Esophagus muscularis mucosa (tissue), 4 donors: ENCODE results near the gene NELFA. TPM values are rescaled to one million over a fixed set of nuclear protein-coding genes. Genes with fewer than 3 reads are reported as not detected.
"Not testable (repeated sequence)": the region's sequence is repeated elsewhere in the genome, so short reads cannot be mapped to it uniquely, and the experiment has no call there.

Experiments used
- DNase-seq: peaks from one replicate; pipeline ENCODE4 v3.0.0-alpha.2; 2017; ENCODE audit errors: extremely low spot score
- H3K27ac ChIP-seq, 4 donors: fragments of 200-600 bp; sonication (generic); replicated peaks in 1 of 4; 1 replicate in 3 of 4; 2 replicates in 1 of 4; pipeline ENCODE4 v1.5.1; 2016 to 2019; ENCODE audit warnings: mild to moderate bottlenecking in 1 of 4
- H3K27me3 ChIP-seq, 4 donors: fragments of 200-600 bp; sonication (generic); one replicate each; pipeline versions ENCODE4 v1.5.1 to v1.6.0; 2016 to 2019
- H3K36me3 ChIP-seq, 4 donors: fragments of 200-600 bp; sonication (generic); one replicate each; pipeline ENCODE4 v1.5.1; 2016 to 2019
- H3K4me1 ChIP-seq, 4 donors: fragments of 200-600 bp; sonication (generic); one replicate each; pipeline ENCODE4 v1.5.1; 2016 to 2019
- H3K4me3 ChIP-seq, 4 donors: fragments of 200-600 bp; sonication (generic); 1 replicate in 2 of 4; 2 replicates in 2 of 4; pipeline ENCODE4 v1.5.1; 2016 to 2019; ENCODE audit warnings: mild to moderate bottlenecking in 4 of 4, moderate library complexity in 1 of 4
- H3K9me3 ChIP-seq, 4 donors: fragments of 200-600 bp; sonication (generic); 1 replicate in 3 of 4; 2 replicates in 1 of 4; pipeline ENCODE4 v1.5.1; 2016 to 2019
- CTCF ChIP-seq, 3 experiments: fragments of 200-600 bp in 2 of 3; fragments of 450-650 bp in 1 of 3; sonication (generic) in 2 of 3; IDR thresholded peaks; one replicate each; pipeline ENCODE4 v1.5.1; 2017 to 2019; ENCODE audit warnings: antibody characterized with exemption in 3 of 3, mild to moderate bottlenecking in 2 of 3, moderate library complexity in 1 of 3
- EP300 ChIP-seq: sonication (generic); formaldehyde crosslinking; IDR thresholded peaks from one replicate; pipeline ENCODE4 v1.6.1; 2017; ENCODE audit warnings: antibody characterized with exemption
- POLR2A ChIP-seq: fragments of 450-650 bp; IDR thresholded peaks from one replicate; pipeline ENCODE4 v1.6.1; 2017; ENCODE audit warnings: antibody characterized with exemption, moderate library complexity, mild to moderate bottlenecking, low read depth
- POLR2AphosphoS5 ChIP-seq, 2 donors: sonication (generic); formaldehyde crosslinking; IDR thresholded peaks; one replicate each; pipeline ENCODE4 v1.6.1; 2017; ENCODE audit warnings: antibody characterized with exemption in 2 of 2
- WGBS: methylation state at CpG from one replicate; pipeline ENCODE4 v1.1.5; 2018; 5-methylcytosine and 5-hydroxymethylcytosine counted together
- intact Hi-C: fragments of 100-400 bp; cut with DNase I; formaldehyde crosslinking; loops from one replicate; pipeline ENCODE4 v1.15.1; 2023
- total RNA-seq, 4 donors: library from RNA; depleted of rRNA; stranded (reverse); fragments of >200 nt; gene quantifications; one replicate each; pipeline versions ENCODE4 v1.1.0 to v1.2.1, GENCODE V29; 2016

NELFA gene
- total RNA-seq, 4 donors from 2014 or later, result 15.4 to 23.7 (median 18.7) TPM

GRCh38 chr4:2040391-2041238, 31.8 kb upstream of the NELFA start:
- intact Hi-C loops, result no loop called here
- Histone ChIP-seq H3K27me3 (peaks cover 4 to 72% (median 27%) of the 10 kb centered on the region in 4 donors), H3K4me1 (peaks cover 13 to 30% (median 27%) of the 10 kb centered on the region in 4 donors), H3K9me3 (no peaks in the 10 kb centered on the region), H3K36me3 (no peaks in the 10 kb centered on the region), H3K4me3 (peak overlapping the region; percentile 65 to 77 (median 70)), H3K27ac (no peak overlapping the region)
- DNase-seq, result peak; percentile 68
- 5% methylated on average over 12 of the region's 91 CpGs for WGBS
- TF ChIP-seq POLR2A, result no peak
- no peak for TF ChIP-seq CTCF (IDR thresholded peaks at IDR 0.05)
- no peak for TF ChIP-seq EP300
- no peak for TF ChIP-seq POLR2AphosphoS5 (IDR thresholded peaks at IDR 0.05)

- H3K4me3 ChIP-seq, result no peak overlapping the region
- TF ChIP-seq EP300, result no peak
- TF ChIP-seq POLR2AphosphoS5 (IDR thresholded peaks at IDR 0.05), result no peak
- no peak for TF ChIP-seq CTCF (IDR thresholded peaks at IDR 0.05)
- no peak for TF ChIP-seq POLR2A
- H3K9me3 ChIP-seq, result no peaks in the 10 kb centered on the region
- no peak overlapping the region for H3K27ac ChIP-seq
- intact Hi-C loops, result no loop called here
- 70% methylated on average over 7 of the region's 7 CpGs for WGBS
- H3K27me3 ChIP-seq, result peaks cover 4 to 49% (median 23%) of the 10 kb centered on the region in 4 donors
- no peaks in the 10 kb centered on the region for H3K36me3 ChIP-seq
- H3K4me1 ChIP-seq, result peaks cover 13 to 18% (median 17%) of the 10 kb centered on the region in 4 donors
- DNase-seq, result no peak
These were observed 28.1 kb upstream of the NELFA start for GRCh38 chr4:2036866-2037265.

- Histone ChIP-seq H3K27me3 (peaks cover 4 to 43% (median 18%) of the 10 kb centered on the region in 4 donors), H3K27ac (no peak overlapping the region), H3K4me1 (peaks cover 9 to 13% (median 12%) of the 10 kb centered on the region in 4 donors), H3K4me3 (no peak overlapping the region), H3K36me3 (no peaks in the 10 kb centered on the region), H3K9me3 (no peaks in the 10 kb centered on the region)
- intact Hi-C loops, result no loop called here
- no peak for DNase-seq
- 90% methylated on average over 9 of the region's 10 CpGs for WGBS
- TF ChIP-seq CTCF (IDR thresholded peaks at IDR 0.05), result no peak
- no peak for TF ChIP-seq POLR2A
- no peak for TF ChIP-seq EP300
- TF ChIP-seq POLR2AphosphoS5 (IDR thresholded peaks at IDR 0.05), result no peak
These were observed 27.6 kb upstream of the NELFA start for GRCh38 chr4:2036327-2036726.

- H3K4me1 ChIP-seq, intact Hi-C loops, H3K4me3 ChIP-seq, H3K36me3 ChIP-seq, H3K27ac ChIP-seq, H3K9me3 ChIP-seq, DNase-seq: not testable (repeated sequence)
- peaks cover 0 to 29% (median 3%) of the 10 kb centered on the region in 4 donors for H3K27me3 ChIP-seq
These were observed 22.4 kb upstream of the NELFA start for GRCh38 chr4:2031161-2031560.

- intact Hi-C loops, H3K36me3 ChIP-seq, H3K4me3 ChIP-seq, H3K9me3 ChIP-seq, H3K27ac ChIP-seq, H3K4me1 ChIP-seq, DNase-seq: not testable (repeated sequence)
- H3K27me3 ChIP-seq, result peaks cover 0 to 41% (median 3%) of the 10 kb centered on the region in 4 donors
- WGBS, result 84% methylated on average over 4 of the region's 4 CpGs
These were observed 18.3 kb upstream of the NELFA start for GRCh38 chr4:2027120-2027519.
